Measurements from ENCODE around the gene CHCHD3.

The CHCHD3 gene

DNA sequence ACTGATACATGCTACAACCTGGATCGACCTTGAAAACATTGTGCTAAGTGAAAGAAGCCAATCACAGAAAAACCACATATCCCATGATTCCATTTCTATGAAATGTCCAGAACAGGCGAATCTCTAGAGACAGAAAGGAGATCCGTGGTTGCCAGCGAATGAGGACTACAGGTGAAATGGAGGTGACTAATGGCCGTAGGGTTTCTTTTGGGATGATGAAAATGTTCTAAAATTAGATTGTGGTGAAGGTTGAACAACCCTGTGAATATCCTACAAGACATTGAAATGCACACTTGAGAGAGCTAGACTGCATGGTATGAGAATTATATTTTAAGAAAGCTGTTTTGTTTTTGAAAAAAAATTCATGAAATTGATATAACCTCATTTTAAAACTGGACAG, 317.1 kb downstream of the CHCHD3 start:
- DNase-seq, result no peak

DNA sequence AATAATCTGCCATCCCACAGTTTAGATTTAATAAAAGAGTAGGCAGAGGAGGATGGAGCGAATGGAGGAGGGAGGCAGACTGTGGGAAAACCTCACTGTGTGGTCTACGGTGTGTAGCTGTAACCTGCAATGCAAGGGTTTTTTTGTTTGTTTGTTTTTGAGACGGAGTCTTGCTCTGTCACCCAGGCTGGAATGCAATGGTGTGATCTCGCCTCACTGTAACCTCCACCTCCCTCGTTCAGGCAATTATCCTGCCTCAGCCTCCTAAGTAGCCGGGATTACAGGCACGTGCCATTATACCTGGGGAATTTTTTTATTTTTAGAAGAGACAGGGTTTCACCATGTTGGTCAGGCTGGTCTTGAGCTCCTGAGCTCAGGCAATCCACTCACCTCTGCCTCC, 321.0 kb downstream of the CHCHD3 start:
- no peak for DNase-seq

DNA sequence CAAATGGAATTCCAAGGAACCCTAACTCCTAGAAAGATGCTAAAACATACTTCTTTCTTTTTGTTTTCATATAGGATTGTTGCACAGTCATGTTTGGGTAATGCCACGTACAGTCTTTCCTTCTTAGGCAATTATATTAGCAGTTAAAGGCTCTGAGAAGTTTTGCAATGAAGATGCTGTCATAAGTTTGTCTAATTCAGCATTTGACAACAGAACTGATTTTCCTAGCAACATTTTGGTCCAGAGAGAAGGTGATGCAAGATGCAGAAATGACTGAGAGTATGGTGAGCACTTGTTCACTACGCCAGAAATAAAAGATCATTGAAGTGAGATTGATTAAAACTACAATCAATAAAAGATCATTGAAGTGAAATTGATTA, 321.7 kb downstream of the CHCHD3 start:
- no peak for DNase-seq

DNA sequence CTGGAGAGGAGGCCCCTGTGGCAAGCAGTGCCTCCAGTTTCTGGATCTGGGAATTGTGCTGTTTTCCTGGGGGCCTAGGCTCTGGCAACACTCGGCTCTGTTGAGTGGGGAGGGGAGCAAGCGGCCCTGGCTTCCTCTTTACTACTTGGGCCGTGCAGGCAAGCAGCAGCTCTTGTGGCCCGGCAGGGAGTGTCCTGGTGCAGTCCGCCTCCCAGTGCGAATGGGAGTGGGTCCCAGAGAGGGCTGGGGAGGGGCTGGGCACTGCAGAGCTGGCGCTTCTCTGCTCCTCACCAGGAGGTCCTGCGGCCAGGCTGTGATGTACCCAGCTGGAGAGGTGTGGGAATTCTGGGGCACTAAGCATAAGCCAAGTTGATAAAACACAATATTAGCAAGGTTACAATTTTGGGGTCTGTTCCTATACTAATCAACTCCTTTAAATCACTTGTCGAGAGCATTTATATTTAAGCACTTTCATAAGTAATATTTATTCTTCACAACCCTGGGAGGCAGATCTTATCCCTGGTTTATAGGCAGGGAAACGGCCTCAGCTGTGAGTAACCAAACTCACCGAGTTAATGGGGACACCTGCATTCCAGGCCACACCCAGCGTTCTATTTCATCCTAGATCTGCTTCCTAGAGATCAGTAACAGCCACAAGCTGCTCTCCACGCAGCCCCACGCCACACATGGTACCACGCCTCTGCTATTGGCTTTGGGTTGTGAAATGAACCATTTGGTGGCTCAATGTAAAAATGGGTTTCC, 322.2 kb downstream of the CHCHD3 start:
- no peak for DNase-seq

DNA sequence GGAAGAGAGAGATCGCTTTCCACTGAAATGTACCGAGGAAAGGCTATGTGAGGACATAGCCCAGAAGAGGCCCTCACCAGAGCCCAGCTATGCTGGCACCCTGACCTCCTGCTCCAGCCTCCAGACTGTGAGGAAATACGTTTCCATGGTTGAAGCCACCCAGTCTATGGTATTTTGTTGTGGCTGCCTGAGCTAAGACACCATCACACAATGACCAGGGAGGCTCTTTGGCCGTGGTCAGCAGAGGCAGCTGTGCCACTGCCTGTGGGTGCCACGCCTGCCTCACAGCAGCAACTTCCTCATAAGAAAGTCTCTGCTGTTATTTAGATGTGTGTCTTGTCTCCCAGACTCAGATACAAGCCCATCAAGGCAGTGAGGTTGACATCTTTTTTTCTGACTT, 322.9 kb downstream of the CHCHD3 start:
- no peak for DNase-seq

DNA sequence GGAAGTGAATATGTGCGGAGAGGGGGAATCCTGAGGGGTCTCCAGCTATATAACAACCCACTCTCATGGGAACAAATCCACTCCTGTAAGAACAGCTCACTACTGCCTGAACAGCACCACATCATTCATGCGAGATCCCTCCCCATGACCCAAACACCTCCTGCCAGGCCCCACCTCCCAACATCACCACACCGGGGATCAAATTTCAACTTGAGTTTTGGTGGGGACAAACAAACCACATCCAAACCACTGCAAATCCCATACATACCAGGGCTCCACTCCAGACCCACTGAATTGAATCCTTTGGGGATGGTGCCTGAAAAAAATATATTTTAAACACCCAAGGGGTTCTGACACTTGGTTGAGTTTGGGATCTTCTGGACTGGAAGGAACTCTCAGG, 324.1 kb downstream of the CHCHD3 start:
- DNase-seq, result no peak

DNA sequence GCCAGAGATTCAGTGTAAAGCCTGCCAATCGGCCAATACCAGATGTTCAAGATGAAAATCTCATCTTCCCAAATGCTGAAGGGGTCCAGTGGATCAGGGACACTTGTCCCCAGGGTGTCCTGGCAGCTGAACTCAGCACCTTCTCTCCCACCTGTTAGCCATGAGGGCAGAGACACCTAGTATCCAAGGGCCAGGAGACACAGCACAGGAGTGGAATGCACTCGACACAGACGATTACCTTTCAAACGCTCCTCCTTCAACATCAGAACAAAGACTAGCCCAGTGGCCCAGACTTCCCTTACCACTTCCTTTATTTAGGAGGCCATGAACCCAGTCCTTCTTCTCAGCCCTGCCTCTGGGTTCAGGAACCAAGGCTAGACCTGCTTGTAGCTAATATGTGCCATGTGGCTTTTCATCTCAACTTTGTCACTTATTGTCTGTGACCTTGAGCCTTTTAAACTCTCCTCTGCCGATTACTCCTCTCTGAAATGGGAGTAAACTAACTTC, 325.4 kb downstream of the CHCHD3 start:
- DNase-seq, result no peak

DNA sequence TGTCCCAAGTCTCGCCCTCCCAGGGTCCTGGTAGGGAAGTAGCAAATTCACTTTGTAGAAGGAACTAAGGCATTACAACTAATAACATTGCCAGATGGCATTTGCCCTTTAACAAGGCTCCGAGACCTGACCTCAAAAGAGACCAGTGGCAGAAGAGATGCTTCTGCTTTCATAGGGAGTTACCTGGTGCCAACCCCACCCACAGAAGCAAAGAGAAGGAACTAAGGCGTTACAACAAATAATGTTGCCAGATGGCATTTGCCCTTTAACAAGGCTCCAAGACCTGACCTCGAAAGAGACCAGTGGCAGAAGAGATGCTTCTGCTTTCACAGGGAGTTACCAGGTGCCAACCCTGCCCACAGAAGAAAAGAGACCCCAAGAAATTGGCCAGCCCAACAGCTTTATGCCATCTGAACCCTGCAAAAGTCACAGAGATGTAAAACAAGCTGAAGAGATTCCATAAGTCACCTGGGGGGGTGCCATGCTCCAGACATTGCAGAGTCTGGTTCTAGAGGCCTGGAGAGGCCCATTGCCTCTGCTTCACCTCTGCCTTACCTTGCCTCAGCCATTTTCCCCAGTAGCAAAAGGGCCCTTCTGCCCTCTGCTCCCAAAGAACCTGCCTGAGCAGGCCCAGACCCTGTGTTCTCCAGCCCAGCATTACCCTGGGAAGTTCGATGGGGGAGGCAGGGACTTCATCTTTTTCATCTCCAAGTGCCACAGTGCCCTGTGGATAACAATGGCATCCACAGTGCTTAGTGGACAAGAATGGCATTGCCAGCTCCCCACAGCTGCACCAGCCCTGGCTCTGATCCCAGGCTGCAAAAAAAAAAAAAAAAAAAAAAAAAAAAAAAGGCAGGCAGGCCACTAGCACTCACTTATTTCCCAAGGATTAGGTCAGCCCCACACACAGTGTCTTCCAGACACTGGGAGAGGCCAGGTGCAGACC, 326.1 kb downstream of the CHCHD3 start:
- no peak for DNase-seq

DNA sequence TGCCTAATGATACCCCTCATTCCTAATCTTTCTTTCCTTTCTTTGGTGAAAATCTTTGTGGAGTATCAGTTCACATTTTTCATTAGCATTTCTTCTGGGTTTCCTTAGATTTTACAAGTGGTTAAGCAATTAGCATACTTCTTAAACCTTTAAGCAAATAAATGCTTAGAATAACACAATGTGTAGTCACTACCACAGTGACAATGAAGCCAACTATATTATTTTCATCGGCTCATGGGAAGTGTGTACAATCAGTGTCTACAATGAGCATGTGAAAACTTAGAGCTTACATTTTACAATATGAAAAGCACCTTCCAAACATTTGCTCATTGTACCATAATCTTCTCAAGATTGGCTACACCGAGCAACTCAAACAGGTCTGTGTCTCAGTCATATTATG, 329.5 kb downstream of the CHCHD3 start:
- DNase-seq, result no peak

DNA sequence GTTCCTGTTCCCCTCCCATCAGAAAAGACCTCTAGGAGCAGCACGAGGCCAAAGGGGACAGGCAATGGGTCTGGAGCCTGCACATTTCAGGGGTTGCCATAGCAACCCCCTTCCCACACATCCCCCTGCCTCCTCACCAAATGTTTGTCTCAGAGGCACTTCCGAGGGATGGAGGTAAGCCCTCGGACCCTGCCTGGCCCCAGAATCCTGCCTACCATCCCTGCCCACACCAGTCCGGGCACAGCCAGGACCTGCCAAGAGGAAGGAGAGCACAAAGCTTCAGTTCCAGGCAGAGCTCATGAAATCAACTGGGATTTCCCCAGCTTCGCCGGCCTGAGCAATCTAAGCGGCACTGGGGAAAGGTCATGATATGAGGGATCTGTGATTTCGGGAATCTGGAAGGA, 330.6 kb downstream of the CHCHD3 start:
- DNase-seq, result no peak

DNA sequence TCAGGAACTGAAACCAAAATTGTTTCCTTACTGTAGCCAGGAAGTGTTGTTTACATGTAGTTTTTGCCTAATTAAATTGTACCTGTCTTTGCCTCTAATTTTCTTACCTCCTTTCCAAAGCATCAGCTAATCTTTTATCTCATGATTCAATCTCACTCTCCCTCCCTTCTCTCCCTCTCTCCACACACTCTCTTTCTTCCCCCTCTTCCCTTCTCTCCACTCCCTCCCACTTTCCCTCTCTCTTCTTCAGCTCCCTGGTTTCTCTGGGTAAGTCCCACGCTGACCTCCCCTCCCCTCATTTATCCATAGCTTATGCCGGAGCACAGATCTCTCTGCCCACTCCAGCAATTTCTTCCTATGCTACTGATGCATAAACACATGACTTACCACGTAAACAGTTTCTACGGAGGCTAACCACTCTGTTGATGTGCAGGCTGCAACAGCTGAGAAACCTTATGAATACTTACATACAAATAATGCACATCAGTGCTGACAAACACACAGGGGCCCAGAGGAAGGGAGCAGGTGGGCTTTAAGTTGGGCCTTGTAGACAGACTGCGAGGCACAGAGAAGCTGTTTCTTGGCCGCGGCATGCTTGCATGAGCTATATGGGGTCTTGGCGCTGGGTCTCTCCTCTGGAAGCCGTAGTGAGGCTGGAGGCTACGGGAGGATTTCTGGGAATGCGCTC, 331.2 kb downstream of the CHCHD3 start:
- no peak for DNase-seq

DNA sequence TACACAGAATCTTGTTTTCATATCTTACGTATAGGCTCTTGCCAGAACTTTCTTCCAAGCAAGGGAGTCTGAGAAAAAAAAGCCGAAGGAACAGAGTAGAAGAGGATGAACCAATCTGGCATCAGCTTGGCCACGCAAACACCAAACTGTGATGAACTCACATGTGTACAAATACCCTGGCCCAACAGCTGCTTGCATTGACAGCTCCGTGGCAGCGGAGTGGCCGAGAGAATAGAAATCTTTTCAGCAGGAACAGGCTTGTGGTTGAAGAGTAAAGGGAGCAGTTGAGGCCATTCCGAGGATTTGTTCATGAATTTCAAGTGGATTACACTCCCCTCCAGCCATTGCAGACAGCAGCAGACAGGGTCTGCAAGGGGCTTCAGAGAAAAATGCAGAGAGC, 331.8 kb downstream of the CHCHD3 start:
- no peak for DNase-seq

DNA sequence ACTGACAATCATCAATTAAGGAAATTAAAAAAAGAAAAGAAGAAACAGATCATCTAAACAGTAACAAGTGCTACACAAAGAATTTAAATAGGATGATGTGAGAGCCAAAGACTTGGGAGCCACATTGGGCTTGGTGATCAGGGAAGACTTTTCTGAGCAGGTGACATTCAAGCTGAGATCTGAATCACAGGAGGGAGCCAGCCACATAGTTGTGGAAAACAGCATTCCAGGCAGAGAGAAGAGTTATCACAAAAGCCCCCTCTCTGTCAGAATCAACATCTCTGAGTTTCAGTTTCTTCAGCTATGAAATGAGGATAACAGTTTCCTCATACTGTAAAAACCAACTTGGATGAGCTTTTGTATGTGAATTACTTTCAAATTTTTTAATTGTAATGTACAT, 336.4 kb downstream of the CHCHD3 start:
- no peak for DNase-seq

DNA sequence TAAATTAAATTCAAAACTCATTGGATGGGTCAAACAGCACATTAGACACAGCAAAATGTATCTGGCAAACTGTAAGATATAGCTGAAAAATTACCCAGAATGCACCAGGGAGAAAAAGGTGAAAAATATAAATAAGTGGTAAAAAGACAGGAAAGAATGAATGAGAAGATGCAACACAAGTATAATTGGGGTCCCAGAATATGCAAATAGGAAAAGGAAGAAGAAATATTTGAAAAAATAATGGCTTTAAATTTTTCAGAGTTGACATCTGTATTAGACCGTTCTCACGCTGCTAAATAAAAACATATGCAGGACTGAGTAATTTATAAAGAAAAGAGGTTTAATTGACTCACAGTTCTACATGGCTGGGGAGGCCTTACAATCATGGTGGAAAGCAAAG, 337.9 kb downstream of the CHCHD3 start:
- no peak for DNase-seq

DNA sequence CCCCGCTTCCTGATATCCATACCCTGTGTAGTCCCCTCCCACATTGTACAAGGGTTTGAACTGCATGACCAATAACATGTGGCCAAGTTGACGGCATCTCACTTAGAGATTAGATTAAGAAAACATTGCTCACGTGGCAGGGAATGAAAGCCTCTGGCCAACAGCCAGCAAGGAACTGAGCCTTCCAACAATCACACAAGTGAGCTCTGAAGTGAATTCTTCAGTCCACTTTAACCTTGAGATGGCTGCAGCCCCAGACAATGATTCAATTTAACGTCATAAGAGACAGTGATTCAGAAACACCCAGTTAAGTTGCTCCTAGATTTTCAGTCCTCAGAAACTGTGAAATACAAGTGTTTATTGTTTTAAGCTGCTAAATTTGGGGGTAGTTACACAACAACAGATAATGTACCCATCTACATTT, 339.7 kb downstream of the CHCHD3 start:
- DNase-seq, result no peak

DNA sequence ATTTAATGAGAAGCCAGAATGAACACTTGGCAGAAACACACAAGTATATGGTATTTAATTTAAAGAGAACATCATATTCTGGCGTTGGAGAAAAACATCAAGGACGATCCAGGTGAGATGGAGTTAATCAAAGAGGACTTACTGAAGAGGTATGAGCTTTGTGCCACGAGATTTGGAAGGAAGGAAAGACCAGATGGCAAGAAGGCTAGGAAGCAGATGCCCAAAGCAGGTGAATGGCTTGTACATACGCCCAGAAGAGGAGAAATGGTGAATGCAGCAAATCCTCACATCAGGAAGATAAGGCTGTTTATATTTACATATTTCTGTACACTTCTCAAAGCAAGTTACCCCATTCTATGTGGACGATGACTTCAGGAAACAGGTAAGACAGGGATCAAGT, 341.7 kb downstream of the CHCHD3 start:
- DNase-seq, result no peak

DNA sequence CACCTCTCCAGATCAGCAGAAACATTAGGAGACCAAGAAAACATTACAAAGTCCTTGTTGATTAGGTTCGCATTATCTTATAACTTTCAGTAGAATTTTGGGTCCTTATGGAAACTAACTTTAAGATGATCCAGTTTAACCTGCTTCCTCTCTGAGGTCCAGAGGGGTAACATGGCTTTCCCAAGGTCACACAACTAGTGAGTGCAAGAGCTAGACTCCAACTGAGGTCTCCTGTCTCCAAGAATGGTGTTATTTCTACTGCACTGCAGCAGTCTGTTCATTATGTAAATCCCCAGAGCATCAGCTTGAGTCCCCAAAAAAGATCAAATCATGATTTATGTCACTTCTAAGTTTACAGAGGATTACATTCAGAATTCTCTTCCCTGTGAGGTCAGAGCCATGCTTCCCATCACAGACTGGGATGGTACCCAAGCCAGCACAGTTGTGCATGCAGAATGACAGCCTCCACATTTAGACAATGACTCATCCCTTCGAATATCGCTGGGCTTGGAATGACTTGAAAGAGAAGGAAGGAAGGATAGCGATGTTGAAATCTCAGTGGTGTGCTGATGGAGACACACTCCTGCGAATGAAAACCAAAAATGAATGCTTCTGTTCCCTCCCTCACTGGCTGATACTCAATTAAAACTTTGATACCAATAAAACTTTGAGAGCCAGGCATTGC, 342.5 kb downstream of the CHCHD3 start:
- no peak for DNase-seq

DNA sequence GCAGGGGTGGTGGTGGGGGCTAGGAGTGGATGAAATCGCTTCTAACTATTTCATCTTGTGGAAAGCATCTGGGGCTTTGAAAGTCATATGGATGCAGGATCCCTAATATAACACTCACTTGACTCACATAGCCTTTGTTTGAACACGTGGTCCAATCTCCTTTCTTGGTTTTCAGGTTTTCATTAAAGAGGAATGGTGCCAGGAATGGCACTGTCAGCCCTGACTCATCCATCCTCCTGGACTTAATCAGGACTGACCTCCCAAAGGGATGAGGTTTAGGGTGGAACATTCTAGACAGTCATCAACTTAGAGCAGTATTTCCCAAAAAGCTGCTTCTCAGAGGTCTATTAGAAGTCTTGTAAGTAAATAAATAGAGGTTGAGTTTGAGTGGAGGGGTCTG, 343.6 kb downstream of the CHCHD3 start:
- DNase-seq, result no peak

DNA sequence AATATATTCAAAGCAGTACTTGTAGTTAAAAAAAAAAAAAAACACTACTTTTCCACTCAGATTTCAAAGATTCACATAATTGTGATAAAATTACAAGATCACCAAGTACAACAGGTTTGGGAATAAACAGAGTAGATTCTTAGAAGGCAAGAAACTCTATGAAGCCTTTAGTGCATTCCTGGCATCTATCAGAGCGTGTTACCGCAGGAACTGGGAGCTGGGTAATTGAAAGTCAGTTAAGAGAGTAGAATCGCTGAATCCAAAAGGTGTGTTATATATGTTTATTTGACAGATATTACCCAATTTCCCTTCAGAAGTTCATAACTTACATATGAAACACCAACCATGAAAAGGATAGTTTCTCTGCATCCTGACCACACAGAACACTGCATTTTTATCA, 346.4 kb downstream of the CHCHD3 start:
- DNase-seq, result no peak

Measured in stimulated activated CD4-positive, alpha-beta T cell treated with anti-CD3 and anti-CD28 coated beads, Interleukin-1b, Interleukin-23, amount 100 ng/mL, for 48 hours (primary cell).